ENCODE data around the gene HOXA11.

HOXA11 gene

GRCh38 chr7:27167916-27168264 lies 17.1 kb downstream of the HOXA11 start:
- DNase-seq, result no peak

GRCh38 chr7:27166531-27167505 lies 18.2 kb downstream of the HOXA11 start:
- no peak for DNase-seq

- peak; percentile 58 for DNase-seq
These were observed 19.0 kb downstream of the HOXA11 start for GRCh38 chr7:27165996-27166530.

- peak; percentile 77 for DNase-seq
These were observed 19.7 kb downstream of the HOXA11 start, which contains the start of gene HOXA9 for GRCh38 chr7:27165089-27165995. TSS of gene HOXA9 (minus strand) at chr7:27165537. CDS start at chr7:27165457, 80 bp downstream.

GRCh38 chr7:27164367-27165088 lies 20.5 kb downstream of the HOXA11 start:
- DNase-seq, result no peak

- no peak for DNase-seq
These were observed 21.0 kb downstream of the HOXA11 start for GRCh38 chr7:27164045-27164366.

- DNase-seq, result no peak
These were observed 21.6 kb downstream of the HOXA11 start for GRCh38 chr7:27163288-27164044.

GRCh38 chr7:27162561-27163287 lies 22.3 kb downstream of the HOXA11 start:
- DNase-seq, result no peak

- no peak for DNase-seq
These were observed 23.1 kb downstream of the HOXA11 start for GRCh38 chr7:27161721-27162560.

GRCh38 chr7:27161214-27161720 lies 23.8 kb downstream of the HOXA11 start:
- DNase-seq, result no peak

GRCh38 chr7:27160546-27161213 lies 24.4 kb downstream of the HOXA11 start:
- peak; percentile 66 for DNase-seq

- DNase-seq, result no peak
These were observed 24.9 kb downstream of the HOXA11 start for GRCh38 chr7:27160145-27160545.

- no peak for DNase-seq
These were observed 25.5 kb downstream of the HOXA11 start for GRCh38 chr7:27159266-27160144.

- DNase-seq, result no peak
These were observed 26.4 kb downstream of the HOXA11 start for GRCh38 chr7:27158436-27159265.

- no peak for DNase-seq
These were observed 27.2 kb downstream of the HOXA11 start for GRCh38 chr7:27157702-27158431.

- no peak for DNase-seq
These were observed 27.9 kb downstream of the HOXA11 start for GRCh38 chr7:27156916-27157701.
